Eye (tissue), 1 donor: ENCODE data around the gene CSGALNACT2.

Experiments
- DNase-seq: peaks from one replicate; pipeline ENCODE4 v3.0.0-alpha.2; 2015

The CSGALNACT2 gene

GRCh38 chr10:43190775-43191174 is 52.5 kb downstream of the CSGALNACT2 start:
- DNase-seq = no peak

- DNase-seq = no peak
Observed at GRCh38 chr10:43192884-43193283, 54.6 kb downstream of the CSGALNACT2 start.

GRCh38 chr10:43193496-43194080 is 55.3 kb downstream of the CSGALNACT2 start:
- no peak for DNase-seq

GRCh38 chr10:43194266-43194665 is 56.0 kb downstream of the CSGALNACT2 start:
- no peak for DNase-seq

GRCh38 chr10:43194859-43195258 is 56.6 kb downstream of the CSGALNACT2 start:
- no peak for DNase-seq

- DNase-seq = no peak
Observed at GRCh38 chr10:43195557-43195956, 57.3 kb downstream of the CSGALNACT2 start.

GRCh38 chr10:43196131-43196980 is 58.1 kb downstream of the CSGALNACT2 start:
- no peak for DNase-seq

- DNase-seq = no peak
Observed at GRCh38 chr10:43196981-43197833, 59.0 kb downstream of the CSGALNACT2 start.

- DNase-seq = no peak
Observed at GRCh38 chr10:43197834-43198681, 59.8 kb downstream of the CSGALNACT2 start.

- DNase-seq = no peak
Observed at GRCh38 chr10:43198682-43199005, 60.4 kb downstream of the CSGALNACT2 start.

GRCh38 chr10:43199088-43199683 is 60.9 kb downstream of the CSGALNACT2 start:
- no peak for DNase-seq

GRCh38 chr10:43199684-43200537 is 61.7 kb downstream of the CSGALNACT2 start:
- no peak for DNase-seq

GRCh38 chr10:43200538-43201390 is 62.5 kb downstream of the CSGALNACT2 start:
- no peak for DNase-seq

- DNase-seq = no peak
Observed at GRCh38 chr10:43201545-43202131, 63.4 kb downstream of the CSGALNACT2 start.

GRCh38 chr10:43202224-43202656 is 64.0 kb downstream of the CSGALNACT2 start:
- DNase-seq = peak; percentile 81

- no peak for DNase-seq
Observed at GRCh38 chr10:43202657-43203447, 64.6 kb downstream of the CSGALNACT2 start.

- DNase-seq = no peak
Observed at GRCh38 chr10:43203448-43204041, 65.3 kb downstream of the CSGALNACT2 start.
